IPS-15b (cell line): ENCODE data around the gene GALR3.

ENCODE experiments used
- H3K27me3 ChIP-seq: one replicate; pipeline ENCODE4 v1.6.1; 2013; ENCODE audit warnings: low read length; ENCODE audit not compliant: control insufficient read depth, insufficient read depth
- H3K36me3 ChIP-seq: one replicate; pipeline ENCODE4 v1.6.1; 2013; ENCODE audit warnings: low read length; ENCODE audit not compliant: control insufficient read depth, insufficient read depth
- H3K4me1 ChIP-seq: one replicate; pipeline ENCODE4 v1.6.1; 2013; ENCODE audit warnings: mild to moderate bottlenecking, low read length; ENCODE audit not compliant: control insufficient read depth, insufficient read depth
- H3K4me3 ChIP-seq: one replicate; pipeline ENCODE4 v1.5.1; 2013; ENCODE audit warnings: low read depth, low read length
- H3K9ac ChIP-seq: one replicate; pipeline ENCODE4 v1.6.1; 2013; ENCODE audit warnings: low read depth, mild to moderate bottlenecking, low read length
- H3K9me3 ChIP-seq: one replicate; pipeline ENCODE4 v1.6.1; 2013; ENCODE audit warnings: mild to moderate bottlenecking, low read length; ENCODE audit not compliant: control insufficient read depth, insufficient read depth

GALR3 gene

DNA sequence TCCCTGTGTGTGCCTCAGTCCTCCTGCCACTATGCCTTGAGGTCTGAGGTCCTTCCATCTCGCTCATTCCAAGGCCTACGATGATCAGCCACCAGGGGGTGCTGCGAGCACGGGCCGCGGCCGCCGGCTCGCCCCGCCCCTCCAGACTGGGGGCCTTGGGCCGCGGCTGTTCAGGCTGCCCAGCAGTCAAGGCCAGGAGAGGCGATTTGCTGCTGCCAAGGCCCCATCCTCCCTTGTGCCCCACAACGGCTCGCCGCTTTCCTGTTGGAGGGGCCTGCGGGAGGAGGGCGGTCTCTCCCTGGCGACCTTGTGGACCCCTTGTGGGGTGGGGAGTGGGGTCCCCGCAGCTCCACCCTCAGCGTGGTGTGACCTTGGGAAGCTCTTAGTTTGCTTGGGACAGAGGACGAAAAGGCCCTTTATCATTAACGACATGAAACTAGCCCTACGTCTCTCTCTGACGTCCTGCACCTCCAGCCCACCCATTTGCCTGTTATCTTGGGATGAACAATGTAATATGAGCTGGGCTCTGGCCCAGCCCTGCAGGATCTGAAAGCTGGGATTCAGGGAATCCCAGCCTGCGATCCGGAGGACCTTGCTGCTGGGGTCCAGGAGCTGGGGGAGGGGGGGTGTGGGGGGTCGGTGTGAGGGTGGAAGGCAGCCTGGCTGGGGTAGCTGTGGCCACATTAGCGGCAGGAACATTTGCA, 5.3 kb upstream of the GALR3 start:
- Histone ChIP-seq H3K27me3 (peaks cover 19% of the 10 kb centered on the region), H3K9ac (peak overlapping the region; percentile 32)

DNA sequence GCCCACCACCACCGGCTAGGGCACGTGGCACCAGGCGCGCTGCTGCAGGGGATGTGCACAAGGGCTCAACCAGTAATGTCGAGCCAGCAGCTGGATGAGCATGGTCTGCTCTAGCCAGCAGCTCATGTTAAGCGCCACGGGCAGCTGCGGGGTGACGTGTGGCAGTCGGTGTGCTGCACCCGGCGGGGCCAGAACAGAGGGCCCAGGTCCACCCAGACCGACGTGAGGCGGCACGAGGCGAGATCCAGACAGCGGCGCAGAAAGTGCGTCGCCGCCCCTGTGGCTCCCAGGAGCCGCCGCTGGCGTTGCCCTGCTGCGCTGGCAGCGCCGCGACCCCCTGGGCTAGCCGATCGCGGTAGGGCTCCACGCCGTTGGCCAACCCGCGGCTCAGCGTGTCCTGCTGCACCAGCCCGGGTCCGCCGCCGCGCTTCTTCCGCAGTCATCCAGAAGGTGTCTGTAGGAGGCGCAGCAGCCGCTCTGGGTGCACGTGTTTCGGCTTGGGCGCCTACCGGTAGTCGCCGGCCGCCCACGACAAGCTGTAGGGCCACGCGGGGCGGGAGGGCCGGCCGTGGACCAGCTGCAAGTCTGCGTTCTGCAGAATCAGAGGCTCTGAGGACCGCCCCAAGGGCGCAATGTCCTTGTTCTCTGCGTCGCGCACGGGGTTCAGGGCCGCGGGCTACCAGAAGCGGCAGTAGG, 4.6 kb upstream of the GALR3 start:
- peak overlapping the region; percentile 47 for H3K4me3 ChIP-seq
- peaks cover 3% of the 10 kb centered on the region for H3K4me1 ChIP-seq
- H3K9ac ChIP-seq: peak overlapping the region; percentile 79
- peaks cover 26% of the 10 kb centered on the region for H3K27me3 ChIP-seq
- H3K36me3 ChIP-seq: peaks cover 9% of the 10 kb centered on the region
- no peaks in the 10 kb centered on the region for H3K9me3 ChIP-seq

More for the DNA sequence above, 5.3 kb upstream of the GALR3 start:
- H3K9me3 ChIP-seq: no peaks in the 10 kb centered on the region
- H3K4me3 ChIP-seq: peak overlapping the region; percentile 47
- H3K4me1 ChIP-seq: peaks cover 3% of the 10 kb centered on the region
- H3K36me3 ChIP-seq: peaks cover 11% of the 10 kb centered on the region

DNA sequence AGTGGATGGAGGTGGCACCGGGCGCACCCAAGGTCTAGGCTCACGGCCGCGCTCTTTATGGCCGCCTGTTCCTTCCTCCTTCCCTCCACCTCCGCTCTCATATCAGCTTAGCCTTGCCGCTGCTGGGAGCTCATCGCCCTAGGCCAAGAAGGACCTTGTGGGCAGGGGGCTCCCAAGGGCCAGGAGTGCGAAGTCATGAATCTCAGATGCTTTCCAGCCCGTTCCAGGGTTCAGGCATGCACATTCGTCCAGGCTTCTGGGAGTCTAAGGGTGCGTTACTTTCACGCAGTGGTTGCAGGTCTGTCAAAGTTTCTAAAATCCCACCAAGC, 4.1 kb upstream of the GALR3 start:
- no peaks in the 10 kb centered on the region for H3K9me3 ChIP-seq
- H3K27me3 ChIP-seq: peaks cover 29% of the 10 kb centered on the region
- H3K9ac ChIP-seq: peak overlapping the region; percentile 79
- H3K4me1 ChIP-seq: peaks cover 4% of the 10 kb centered on the region
- peak overlapping the region; percentile 47 for H3K4me3 ChIP-seq
- H3K36me3 ChIP-seq: peaks cover 9% of the 10 kb centered on the region

DNA sequence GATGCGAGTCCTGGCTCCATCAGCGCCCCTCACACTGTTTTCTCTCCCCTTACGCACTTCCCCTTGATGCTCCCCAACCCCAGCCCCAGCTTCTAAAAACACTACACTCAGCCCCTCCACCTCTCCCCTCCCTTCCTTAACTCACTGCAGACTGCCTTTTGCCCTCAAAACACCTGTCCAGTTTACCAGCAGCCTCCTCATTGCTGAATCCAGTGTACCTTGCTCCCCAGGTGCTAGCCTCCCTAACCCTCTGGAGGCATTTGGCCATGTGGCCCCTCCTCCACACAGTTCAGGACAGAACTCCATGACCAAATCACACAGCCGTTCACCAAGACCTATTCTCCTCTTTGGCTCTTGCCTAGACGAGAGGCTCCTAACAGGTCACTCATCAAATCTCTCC, 2.8 kb upstream of the GALR3 start:
- H3K9ac ChIP-seq: no peak overlapping the region
- H3K4me3 ChIP-seq: no peak overlapping the region
- peaks cover 34% of the 10 kb centered on the region for H3K27me3 ChIP-seq
- peaks cover 9% of the 10 kb centered on the region for H3K36me3 ChIP-seq
- H3K9me3 ChIP-seq: no peaks in the 10 kb centered on the region
- H3K4me1 ChIP-seq: peaks cover 4% of the 10 kb centered on the region

DNA sequence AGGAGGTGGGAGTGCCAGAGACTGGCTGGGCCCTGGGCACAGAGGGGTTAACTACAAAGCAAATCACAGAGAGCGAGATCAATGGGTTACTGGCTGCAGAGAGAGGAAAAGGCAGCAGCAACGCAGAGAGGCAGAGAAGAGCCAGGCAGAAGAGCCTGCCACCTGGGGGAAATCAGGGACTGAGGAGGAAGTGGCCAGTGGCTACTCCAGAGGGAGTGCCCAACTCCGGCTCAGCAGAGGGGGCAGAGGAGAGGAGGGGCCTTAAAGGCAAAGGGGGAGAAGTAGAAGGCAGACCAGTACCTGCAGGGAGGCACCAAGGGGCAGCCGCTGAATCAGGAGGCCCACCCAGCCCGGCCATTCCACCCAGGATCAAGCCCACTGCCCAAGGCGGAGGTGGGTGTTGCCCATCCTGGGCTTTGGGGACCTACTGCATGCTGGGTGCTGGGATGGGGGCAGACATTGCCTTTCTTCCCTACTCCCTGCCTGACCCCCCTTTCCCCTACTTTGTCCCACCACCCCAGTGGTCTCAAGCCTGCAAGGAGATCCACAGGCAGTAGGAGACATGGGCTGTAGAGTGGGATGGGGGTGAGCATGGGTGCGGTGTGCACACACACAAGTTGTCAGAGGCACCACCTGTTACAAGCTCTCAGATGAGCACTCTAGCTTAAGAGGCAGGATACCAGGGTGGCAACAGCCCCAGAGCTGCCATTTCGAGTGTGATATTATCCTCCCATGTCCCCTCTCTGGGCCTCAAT, 926 bp upstream of the GALR3 start:
- peaks cover 40% of the 10 kb centered on the region for H3K27me3 ChIP-seq
- no peaks in the 10 kb centered on the region for H3K36me3 ChIP-seq
- no peaks in the 10 kb centered on the region for H3K9me3 ChIP-seq
- H3K9ac ChIP-seq: no peak overlapping the region
- H3K4me1 ChIP-seq: peaks cover 4% of the 10 kb centered on the region
- H3K4me3 ChIP-seq: no peak overlapping the region

DNA sequence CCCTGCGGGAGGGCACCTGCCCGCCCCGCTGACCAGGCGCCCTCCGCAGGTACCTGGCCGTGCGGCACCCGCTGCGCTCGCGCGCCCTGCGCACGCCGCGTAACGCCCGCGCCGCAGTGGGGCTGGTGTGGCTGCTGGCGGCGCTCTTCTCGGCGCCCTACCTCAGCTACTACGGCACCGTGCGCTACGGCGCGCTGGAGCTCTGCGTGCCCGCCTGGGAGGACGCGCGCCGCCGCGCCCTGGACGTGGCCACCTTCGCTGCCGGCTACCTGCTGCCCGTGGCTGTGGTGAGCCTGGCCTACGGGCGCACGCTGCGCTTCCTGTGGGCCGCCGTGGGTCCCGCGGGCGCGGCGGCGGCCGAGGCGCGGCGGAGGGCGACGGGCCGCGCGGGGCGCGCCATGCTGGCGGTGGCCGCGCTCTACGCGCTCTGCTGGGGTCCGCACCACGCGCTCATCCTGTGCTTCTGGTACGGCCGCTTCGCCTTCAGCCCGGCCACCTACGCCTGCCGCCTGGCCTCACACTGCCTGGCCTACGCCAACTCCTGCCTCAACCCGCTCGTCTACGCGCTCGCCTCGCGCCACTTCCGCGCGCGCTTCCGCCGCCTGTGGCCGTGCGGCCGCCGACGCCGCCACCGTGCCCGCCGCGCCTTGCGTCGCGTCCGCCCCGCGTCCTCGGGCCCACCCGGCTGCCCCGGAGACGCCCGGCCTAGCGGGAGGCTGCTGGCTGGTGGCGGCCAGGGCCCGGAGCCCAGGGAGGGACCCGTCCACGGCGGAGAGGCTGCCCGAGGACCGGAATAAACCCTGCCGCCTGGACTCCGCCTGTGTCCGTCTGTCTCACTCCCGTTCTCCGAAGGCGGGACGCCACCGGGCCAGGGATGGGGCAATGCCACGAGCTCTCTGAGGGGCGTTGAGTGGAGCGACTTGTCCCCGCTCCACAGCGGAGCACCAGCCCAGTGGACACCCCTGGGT, 1.8 kb downstream of the GALR3 start:
- no peak overlapping the region for H3K9ac ChIP-seq
- peaks cover 32% of the 10 kb centered on the region for H3K27me3 ChIP-seq
- H3K4me1 ChIP-seq: peaks cover 4% of the 10 kb centered on the region
- H3K36me3 ChIP-seq: peaks cover 5% of the 10 kb centered on the region
- peak overlapping the region; percentile 54 for H3K4me3 ChIP-seq
- no peaks in the 10 kb centered on the region for H3K9me3 ChIP-seq

DNA sequence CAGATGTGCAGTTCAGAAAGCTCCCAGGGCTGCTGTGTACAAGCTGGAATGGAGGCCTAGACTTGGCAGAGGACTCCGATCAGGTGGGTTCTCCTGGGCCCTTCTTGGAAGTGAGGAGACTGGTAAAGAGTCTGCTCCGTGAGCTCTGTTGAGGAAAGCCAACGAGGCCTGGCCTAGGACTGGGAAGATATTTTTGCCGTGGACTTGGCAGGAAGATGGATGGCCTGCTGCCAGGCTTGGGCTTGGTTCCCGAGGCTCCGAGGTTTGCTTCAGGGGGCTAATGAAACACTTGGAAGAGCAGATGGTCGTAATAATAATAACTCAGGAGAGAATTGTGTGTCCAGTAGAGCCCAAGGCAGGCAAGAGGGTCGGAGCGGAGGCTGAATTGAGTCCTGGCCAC, 3.9 kb downstream of the GALR3 start:
- Histone ChIP-seq H3K27me3 (peaks cover 26% of the 10 kb centered on the region), H3K36me3 (peaks cover 12% of the 10 kb centered on the region), H3K9me3 (no peaks in the 10 kb centered on the region), H3K4me1 (peaks cover 4% of the 10 kb centered on the region), H3K9ac (no peak overlapping the region), H3K4me3 (no peak overlapping the region)

DNA sequence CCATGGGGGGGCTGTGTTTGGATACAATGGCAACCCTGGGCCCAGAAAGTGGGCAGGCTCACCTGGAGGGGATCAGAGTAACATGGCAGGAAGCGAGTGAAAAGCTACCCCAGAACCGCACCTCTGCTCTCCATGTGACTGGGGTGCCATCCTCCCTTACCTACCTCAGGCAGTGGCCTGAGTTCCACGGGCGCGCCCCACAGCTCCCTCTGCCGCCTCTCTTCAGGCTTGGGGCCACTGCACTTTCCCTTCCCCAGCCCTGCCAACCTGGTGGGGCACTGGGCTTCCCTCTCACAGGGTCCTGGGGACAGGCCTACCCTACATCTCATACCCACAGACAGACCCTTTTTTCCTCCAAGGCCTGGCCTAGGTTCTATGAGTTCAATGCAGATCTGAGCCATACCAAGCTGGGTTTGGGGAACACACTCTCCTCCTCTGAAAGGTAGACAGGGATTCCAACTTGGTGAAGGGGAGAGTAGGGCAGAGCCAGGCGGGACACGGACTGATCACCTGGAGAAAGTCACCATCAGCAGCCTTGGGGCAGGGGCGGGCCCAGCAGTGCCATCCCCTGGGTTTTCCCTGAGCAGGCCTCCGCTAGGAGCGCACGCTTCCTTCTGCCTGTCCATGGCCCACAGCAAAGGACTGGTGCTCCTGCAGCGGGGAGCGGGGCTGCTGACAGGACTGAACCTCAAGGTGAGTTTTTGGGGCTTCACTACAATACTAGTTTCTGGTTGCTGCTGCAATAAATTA, 7.1 kb downstream of the GALR3 start:
- peaks cover 7% of the 10 kb centered on the region for H3K27me3 ChIP-seq
- H3K36me3 ChIP-seq: peaks cover 25% of the 10 kb centered on the region
- no peaks in the 10 kb centered on the region for H3K9me3 ChIP-seq
- no peaks in the 10 kb centered on the region for H3K4me1 ChIP-seq
- no peak overlapping the region for H3K4me3 ChIP-seq
- no peak overlapping the region for H3K9ac ChIP-seq

DNA sequence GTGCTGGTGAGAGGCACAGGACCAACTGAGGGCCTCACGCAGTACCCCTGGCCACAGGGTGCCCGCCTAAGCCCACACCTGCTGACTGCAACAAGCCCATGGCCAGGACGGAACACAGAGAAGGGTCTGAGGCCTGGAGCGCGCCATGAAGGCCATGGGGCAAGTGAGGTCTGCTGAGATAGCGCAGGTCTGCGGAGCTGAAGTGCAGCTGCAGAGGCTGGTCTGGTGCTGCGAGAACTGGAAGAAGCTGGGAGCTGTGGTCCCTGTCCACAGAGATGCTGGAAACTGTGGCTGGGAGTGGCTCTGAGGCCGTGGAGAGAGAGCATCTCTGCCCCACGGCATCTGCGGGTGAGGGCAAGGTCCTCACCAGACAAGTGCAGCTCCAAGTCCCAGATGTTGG, 8.3 kb downstream of the GALR3 start:
- Histone ChIP-seq H3K36me3 (peaks cover 25% of the 10 kb centered on the region), H3K4me1 (no peaks in the 10 kb centered on the region), H3K9me3 (no peaks in the 10 kb centered on the region), H3K4me3 (no peak overlapping the region), H3K27me3 (no peaks in the 10 kb centered on the region), H3K9ac (no peak overlapping the region)

DNA sequence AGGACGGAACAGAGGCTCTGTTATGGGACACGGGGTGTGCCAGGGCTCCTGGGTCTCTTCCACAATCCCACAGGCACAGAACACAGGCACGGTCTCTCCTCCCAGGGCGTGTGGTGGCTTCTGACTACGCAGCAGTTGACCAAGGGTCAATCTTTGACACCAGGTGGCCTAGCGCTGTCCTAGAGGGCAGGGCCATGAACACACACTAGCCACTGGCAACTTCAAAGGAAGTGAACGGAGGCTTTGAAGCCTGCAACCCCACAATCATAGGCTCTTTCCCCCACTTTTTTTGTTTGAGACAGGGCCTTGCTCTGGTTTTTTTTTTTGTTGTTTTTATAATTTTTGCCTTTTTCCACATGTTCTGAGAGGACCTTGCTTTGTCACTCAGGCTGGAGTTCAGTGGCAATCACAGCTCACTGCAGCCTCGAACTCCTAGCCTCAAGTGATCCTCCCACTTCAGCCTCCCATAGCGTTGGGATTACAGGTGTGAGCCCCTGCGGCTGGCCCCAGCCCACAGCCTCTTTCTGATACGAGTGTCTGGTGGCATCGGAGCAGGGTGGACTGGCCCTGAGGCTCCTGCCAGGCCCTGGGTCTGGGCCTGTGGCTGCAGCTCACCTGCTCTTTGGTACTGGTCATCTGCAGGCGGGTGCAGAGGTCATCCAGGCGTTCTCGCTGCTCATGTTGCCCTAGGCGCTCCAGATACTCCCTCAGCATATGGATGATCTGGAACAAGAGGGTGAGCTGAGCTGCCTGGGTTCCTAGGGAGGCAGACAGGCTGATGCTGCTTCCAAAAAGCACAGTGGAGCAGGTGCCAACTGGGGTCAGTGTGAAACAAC, 9.1 kb downstream of the GALR3 start:
- peaks cover 25% of the 10 kb centered on the region for H3K36me3 ChIP-seq

More for the DNA sequence above, 9.1 kb downstream of the GALR3 start:
- Histone ChIP-seq H3K9me3 (no peaks in the 10 kb centered on the region), H3K4me3 (no peak overlapping the region), H3K4me1 (no peaks in the 10 kb centered on the region), H3K9ac (no peak overlapping the region), H3K27me3 (no peaks in the 10 kb centered on the region)
